Tibial nerve (tissue), 4 donors: ENCODE measurements around the gene SIRT7. TPM values are rescaled to one million over a fixed set of nuclear protein-coding genes. Genes with fewer than 3 reads are reported as not detected.

Experiments used
- DNase-seq, 2 donors: peaks; one replicate each; pipeline ENCODE4 v3.0.0-alpha.2; 2019; ENCODE audit warnings: low spot score in 2 of 2
- H3K27ac ChIP-seq, 4 donors: fragments of 200-600 bp; sonication (generic) in 3 of 4; one replicate each; pipeline ENCODE4 v1.5.1; 2017 to 2019; ENCODE audit warnings: mild to moderate bottlenecking in 1 of 4
- H3K27me3 ChIP-seq, 2 donors: fragments of 200-600 bp; sonication (generic) in 1 of 2; one replicate each; pipeline versions ENCODE4 v1.5.1 to v1.6.0; 2017 to 2019
- H3K36me3 ChIP-seq, 3 donors: fragments of 200-600 bp; sonication (generic); one replicate each; pipeline ENCODE4 v1.5.1; 2018 to 2019
- H3K4me1 ChIP-seq, 4 donors: fragments of 200-600 bp; sonication (generic) in 3 of 4; one replicate each; pipeline ENCODE4 v1.5.1; 2017 to 2019
- H3K4me3 ChIP-seq, 4 donors: fragments of 200-600 bp; sonication (generic) in 3 of 4; one replicate each; pipeline ENCODE4 v1.5.1; 2017 to 2019; ENCODE audit warnings: mild to moderate bottlenecking in 1 of 4, moderate library complexity in 1 of 4
- H3K9me3 ChIP-seq, 4 donors: fragments of 200-600 bp; sonication (generic) in 3 of 4; one replicate each; pipeline ENCODE4 v1.5.1; 2017 to 2019
- EP300 ChIP-seq, 2 donors: sonication (generic); formaldehyde crosslinking; IDR thresholded peaks; one replicate each; pipeline ENCODE4 v1.6.1; 2017; ENCODE audit warnings: antibody characterized with exemption in 2 of 2, mild to moderate bottlenecking in 1 of 2
- POLR2A ChIP-seq, 2 donors: fragments of 450-650 bp; IDR thresholded peaks; one replicate each; pipeline ENCODE4 v1.6.1; 2017; ENCODE audit warnings: antibody characterized with exemption in 2 of 2, mild to moderate bottlenecking in 2 of 2, moderate library complexity in 2 of 2
- WGBS, 2 donors: methylation state at CpG; one replicate each; pipeline ENCODE4 v1.1.5; 2018; 5-methylcytosine and 5-hydroxymethylcytosine counted together
- total RNA-seq, 4 donors: library from RNA; depleted of rRNA; stranded (reverse); fragments of >200 nt; gene quantifications; one replicate each; pipeline ENCODE4 v1.1.0, GENCODE V29; 2016
- TF ChIP-seq, protein P1 (sequence below), 5 experiments: fragments of 200-600 bp in 3 of 5; fragments of 450-650 bp in 2 of 5; sonication (generic) in 3 of 5; IDR thresholded peaks; one replicate each; pipeline ENCODE4 v1.5.1; 2016 to 2019; ENCODE audit warnings: antibody characterized with exemption in 5 of 5, mild to moderate bottlenecking in 3 of 5, moderate library complexity in 2 of 5

Gene SIRT7
- total RNA-seq, 4 donors from 2014 or later, result 22.3 to 42.2 (median 30.7) TPM

DNA sequence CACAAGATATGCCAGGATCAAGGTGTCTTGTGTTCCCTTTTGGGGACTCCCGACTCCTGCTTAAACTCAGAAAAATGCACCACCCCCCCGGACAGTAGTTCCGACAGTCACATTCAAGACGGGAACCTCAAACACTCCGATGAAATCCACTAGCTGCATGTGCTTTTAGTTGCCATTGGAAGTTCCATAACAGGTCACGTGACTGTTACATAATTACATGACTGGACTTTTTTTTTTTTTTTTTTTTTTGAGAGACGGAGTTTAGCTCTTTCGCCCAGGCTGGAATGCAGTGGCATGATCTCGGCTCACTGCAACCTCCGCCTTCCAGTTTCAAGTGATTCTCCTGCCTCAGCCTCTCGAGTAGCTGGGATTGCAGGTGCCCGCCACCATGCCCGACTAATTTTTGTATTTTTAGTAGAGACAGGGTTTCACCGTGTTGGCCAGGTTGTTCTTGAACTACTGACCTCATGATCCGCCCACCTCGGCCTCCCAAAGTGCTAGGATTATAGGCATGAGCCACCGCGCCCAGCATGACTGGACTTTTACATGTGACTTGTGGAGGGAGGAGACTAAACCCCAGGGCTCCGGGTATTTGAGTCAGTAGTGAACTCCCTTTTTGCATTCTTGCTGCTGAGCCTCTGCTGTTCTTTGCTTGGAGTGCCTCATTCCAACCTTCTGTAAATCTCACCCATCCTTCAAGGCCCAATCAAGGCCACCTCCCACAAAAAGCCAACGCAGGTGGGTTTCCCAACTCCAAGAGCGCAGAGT lies 1.6 kb downstream of the SIRT7 start:
- Histone ChIP-seq H3K4me3 (peak overlapping the region in 1 of 4 donors; percentile 70), H3K27me3 (no peaks in the 10 kb centered on the region), H3K27ac (no peak overlapping the region), H3K36me3 (peaks cover 0 to 65% (median 11%) of the 10 kb centered on the region in 3 donors), H3K9me3 (no peaks in the 10 kb centered on the region), H3K4me1 (peaks cover 0 to 36% (median 20%) of the 10 kb centered on the region in 4 donors)
- DNase-seq, result no peak
- TF ChIP-seq EP300 (IDR thresholded peaks at IDR 0.05) (no peak), POLR2A (IDR thresholded peaks at IDR 0.05) (no peak)
- TF ChIP-seq, protein P1, sequence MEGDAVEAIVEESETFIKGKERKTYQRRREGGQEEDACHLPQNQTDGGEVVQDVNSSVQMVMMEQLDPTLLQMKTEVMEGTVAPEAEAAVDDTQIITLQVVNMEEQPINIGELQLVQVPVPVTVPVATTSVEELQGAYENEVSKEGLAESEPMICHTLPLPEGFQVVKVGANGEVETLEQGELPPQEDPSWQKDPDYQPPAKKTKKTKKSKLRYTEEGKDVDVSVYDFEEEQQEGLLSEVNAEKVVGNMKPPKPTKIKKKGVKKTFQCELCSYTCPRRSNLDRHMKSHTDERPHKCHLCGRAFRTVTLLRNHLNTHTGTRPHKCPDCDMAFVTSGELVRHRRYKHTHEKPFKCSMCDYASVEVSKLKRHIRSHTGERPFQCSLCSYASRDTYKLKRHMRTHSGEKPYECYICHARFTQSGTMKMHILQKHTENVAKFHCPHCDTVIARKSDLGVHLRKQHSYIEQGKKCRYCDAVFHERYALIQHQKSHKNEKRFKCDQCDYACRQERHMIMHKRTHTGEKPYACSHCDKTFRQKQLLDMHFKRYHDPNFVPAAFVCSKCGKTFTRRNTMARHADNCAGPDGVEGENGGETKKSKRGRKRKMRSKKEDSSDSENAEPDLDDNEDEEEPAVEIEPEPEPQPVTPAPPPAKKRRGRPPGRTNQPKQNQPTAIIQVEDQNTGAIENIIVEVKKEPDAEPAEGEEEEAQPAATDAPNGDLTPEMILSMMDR (IDR thresholded peaks at IDR 0.05), result no peak
- 75 to 79% methylated on average over 21 of the region's 21 CpGs for WGBS, 2 donors

DNA sequence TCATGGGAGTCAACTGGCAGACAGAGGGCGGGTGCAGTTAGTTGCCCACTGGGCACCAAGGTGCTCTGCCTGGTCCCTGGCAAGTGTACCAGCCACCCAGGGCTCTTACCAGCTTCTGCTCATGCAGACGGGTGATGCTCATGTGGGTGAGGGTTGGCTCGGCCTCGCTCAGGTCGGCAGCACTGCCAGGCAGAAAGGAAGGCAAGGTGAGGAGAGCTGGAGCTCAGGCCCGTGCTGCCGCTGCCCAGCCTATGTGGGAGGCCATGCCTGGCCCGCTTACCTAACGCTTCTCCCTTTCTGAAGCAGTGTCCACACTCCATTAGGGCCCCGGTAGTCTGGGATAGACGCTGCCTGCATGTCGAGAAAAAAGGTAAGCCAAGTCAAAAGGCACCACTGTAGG lies 2.6 kb downstream of the SIRT7 start:
- peaks cover 0 to 57% (median 11%) of the 10 kb centered on the region in 3 donors for H3K36me3 ChIP-seq
- DNase-seq, result no peak
- H3K27me3 ChIP-seq, result no peaks in the 10 kb centered on the region
- H3K9me3 ChIP-seq, result no peaks in the 10 kb centered on the region
- peaks cover 0 to 41% (median 24%) of the 10 kb centered on the region in 4 donors for H3K4me1 ChIP-seq
- H3K27ac ChIP-seq, result no peak overlapping the region
- H3K4me3 ChIP-seq, result no peak overlapping the region
- 90 to 95% methylated on average over 12 of the region's 12 CpGs for WGBS, 2 donors
- TF ChIP-seq, protein P1 (IDR thresholded peaks at IDR 0.05), result no peak
- TF ChIP-seq EP300 (IDR thresholded peaks at IDR 0.05) (no peak), POLR2A (IDR thresholded peaks at IDR 0.05) (no peak)

DNA sequence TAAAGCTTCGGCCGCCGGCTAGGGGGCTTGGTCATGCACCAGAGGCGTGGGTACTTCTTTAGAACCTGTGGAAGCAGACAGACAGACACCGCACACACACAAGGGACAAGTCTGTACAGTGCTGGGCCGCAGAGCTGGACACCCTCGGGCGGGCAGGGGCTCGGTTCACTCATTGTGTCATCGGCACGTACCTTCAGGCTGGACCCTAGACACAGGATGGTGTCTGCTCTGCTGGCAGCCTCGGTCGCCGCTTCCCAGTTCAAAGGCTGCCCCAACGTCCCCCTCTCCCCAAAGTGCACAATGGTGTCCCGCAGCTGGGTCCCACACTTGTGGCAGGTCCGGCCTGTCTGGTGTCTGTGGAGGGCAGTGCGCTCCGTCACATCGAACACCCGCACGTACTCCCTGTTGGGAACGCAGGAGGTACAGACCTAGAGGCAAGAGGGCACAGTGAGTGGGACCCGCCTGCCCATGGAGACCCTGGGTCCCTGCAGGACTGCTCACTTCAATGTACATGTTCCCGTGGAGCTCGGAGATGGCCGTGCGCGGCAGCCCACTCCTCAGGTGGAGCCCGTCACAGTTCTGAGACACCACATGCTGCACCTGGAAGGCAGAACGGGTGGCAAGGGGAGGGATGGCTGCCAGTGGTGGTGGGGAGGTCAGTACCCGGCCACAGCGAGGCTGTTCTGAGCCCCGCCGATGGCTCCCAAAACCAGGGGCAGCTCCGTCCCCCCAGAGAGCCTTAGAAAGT lies 3.7 kb downstream of the SIRT7 start:
- Histone ChIP-seq H3K4me1 (peaks cover 0 to 51% (median 31%) of the 10 kb centered on the region in 4 donors), H3K4me3 (no peak overlapping the region), H3K9me3 (no peaks in the 10 kb centered on the region), H3K27ac (no peak overlapping the region), H3K36me3 (peaks cover 0 to 50% (median 11%) of the 10 kb centered on the region in 3 donors), H3K27me3 (no peaks in the 10 kb centered on the region)
- TF ChIP-seq POLR2A (IDR thresholded peaks at IDR 0.05) (no peak), EP300 (IDR thresholded peaks at IDR 0.05) (no peak)
- TF ChIP-seq, protein P1 (IDR thresholded peaks at IDR 0.05), result no peak
- WGBS, 2 donors, result 95 to 97% methylated on average over 21 to 29 of the region's 36 CpGs
- no peak for DNase-seq

DNA sequence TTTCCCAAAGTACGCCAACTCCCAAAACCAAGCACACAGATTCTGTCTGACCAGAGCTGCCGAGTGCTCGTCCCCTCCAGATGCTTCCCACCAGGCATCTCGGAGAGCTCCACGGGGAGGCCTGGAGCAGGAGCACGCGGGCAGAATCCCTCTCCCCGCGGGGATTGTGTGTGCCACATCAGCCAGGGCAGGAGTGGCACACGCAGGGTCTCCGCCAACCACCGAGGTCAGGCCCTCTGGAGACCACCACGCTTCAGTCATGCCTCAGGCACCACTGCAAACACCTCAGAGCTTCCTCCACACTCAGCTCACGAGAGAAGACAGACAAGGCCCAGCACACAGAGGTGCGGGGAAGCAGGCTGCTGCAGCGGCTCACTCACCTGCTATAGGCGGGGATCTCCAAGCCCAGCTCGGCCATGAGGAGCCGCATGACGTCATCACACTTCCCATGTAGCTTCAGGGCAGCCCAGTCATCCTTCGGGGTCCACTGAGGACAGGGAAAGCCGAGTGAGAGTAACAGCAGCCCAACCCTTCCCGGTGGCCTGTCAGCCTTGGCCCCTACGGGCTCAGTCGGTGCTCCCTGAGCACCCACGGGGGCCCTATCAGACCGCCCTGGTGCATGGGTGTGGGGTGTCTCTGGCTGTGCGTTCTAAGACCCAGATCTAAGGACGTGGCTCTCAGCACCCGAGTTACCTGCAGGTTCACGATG lies 4.4 kb downstream of the SIRT7 start:
- H3K9me3 ChIP-seq, result no peaks in the 10 kb centered on the region
- 93 to 95% methylated on average over 26 to 31 of the region's 31 CpGs for WGBS, 2 donors
- peaks cover 0 to 45% (median 30%) of the 10 kb centered on the region in 4 donors for H3K4me1 ChIP-seq
- TF ChIP-seq, protein P1 (IDR thresholded peaks at IDR 0.05), result no peak
- TF ChIP-seq EP300 (IDR thresholded peaks at IDR 0.05) (no peak), POLR2A (IDR thresholded peaks at IDR 0.05) (no peak)
- H3K27ac ChIP-seq, result no peak overlapping the region
- no peaks in the 10 kb centered on the region for H3K27me3 ChIP-seq
- no peak overlapping the region for H3K4me3 ChIP-seq
- H3K36me3 ChIP-seq, result peaks cover 0 to 52% (median 11%) of the 10 kb centered on the region in 3 donors
- DNase-seq, result no peak
